GM18873 (cell line): ENCODE measurements around the gene GALNT10.

Source experiments
- ATAC-seq: cut with Tn5 transposase; IDR thresholded peaks from one replicate; pipeline ENCODE4 v1.9.1; 2021; ENCODE audit warnings: mild to moderate bottlenecking, moderate library complexity, moderate number of reproducible peaks; ENCODE audit not compliant: unreplicated experiment, low FRiP score

GALNT10 gene

DNA sequence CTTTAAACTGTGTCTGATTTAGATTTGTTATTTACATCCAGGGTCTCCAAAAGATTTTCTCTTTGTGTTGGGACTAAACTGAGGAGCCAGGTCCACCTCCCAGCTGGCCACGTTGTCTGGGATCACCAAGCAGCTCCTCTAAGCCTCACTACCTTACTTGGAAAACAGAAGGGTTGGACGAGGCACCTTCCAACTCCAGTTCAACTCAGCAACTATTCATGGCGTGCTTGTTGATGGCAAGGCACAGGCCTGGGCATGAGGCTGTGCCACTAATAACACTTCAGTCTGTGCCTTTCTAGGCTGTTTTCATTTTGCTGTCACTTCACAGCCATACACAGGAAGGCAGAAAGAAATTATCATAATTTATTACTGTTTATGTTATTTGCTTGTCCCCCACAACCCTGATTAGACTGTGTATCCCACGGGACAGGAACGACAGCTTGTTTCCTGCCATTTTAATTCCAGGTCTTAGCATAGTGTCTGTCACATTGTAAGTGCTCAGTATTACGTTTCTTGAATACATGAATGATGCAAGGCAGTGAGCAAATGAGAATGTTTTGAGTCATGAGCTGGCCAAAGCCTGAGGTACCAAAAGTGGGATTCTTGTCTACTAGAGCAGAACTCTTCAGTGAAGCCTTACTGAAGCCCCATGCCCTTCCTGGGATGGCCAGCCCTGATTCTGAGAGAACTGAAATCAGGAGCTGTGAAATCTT is 125.8 kb downstream of the GALNT10 start:
- no peak for ATAC-seq

GRCh38 chr5:154317916-154318315 is 127.4 kb downstream of the GALNT10 start:
- ATAC-seq = no peak

DNA sequence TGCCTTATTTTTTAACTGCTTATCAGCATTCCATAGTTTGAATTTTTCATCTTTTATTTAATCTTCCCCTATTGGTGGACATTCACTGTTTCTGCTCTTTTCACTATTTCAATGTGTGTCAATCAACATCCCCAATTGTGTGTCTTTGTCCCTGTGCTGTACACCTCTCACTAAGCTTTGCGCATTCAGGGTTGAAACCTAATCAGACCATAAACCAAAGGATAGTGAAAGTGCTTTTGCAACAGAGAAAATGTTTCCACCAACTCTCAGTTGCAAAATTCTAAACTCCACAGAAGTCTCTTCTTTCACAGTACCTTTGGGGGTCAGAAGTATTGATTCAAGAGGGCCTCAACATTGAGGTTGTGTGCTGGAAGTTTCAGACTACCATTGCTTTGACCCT is 128.2 kb downstream of the GALNT10 start:
- no peak for ATAC-seq

GRCh38 chr5:154319736-154320135 is 129.2 kb downstream of the GALNT10 start:
- ATAC-seq = no peak

DNA sequence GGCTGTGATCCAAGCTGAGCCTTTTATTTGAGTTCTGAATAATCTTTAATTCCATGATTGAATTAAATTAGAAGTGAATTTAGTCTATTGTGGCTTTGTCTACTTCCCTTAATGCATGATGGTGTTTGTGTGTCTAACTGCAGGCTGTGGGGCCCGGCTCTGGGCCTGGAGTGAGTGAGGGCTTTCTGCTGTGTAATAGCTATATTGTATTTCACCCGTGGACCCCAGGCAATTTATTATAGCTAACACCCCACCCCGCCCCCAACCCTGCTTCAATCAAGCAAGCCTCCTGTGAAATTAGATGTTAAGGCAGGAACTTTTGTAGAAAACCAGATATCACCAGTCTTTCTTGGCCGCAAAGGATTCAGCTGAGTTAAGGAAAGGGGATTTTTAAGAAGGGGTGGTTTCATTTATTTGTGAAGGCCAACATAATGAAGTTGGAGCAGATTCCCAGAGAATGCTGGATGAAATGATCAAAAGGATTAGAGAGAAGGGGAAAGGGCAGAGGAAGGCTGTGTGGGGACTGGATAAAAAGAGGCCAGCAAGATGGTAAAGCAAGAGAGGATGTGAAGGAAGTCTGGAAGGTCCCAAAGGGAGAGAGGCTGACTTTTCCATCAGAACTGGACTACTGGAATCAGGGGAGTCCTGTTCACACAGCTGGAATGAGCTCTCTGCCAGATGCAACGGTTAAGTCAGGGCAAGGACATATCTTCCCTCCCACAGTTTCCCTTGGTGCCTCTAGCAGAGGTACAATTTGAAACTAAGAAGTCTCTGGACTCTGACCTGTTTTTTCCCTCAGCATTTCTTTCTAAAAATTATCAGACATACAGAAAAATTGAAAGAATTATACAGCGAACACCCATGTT is 129.9 kb downstream of the GALNT10 start:
- ATAC-seq = no peak

DNA sequence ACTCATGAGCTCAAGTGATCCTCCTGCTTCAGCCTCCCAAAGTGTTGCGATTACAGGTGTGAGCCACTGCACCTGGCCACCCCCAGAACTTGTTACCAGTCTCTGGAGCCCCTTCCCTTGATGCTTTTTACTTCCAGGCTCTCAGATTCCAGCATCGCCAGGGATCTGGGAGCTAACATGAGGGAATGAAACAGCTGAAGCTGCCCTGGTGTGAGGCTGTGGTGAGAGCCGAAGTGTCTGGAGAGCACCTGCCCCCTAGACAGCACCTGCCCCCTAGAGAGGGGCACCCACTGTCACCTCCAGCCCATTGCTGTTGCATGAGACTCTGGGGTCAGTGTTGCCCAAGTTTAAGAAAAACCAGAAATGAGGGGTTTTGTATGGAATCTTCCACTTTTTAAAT is 131.0 kb downstream of the GALNT10 start:
- no peak for ATAC-seq

- no peak for ATAC-seq
Observed at GRCh38 chr5:154324033-154324432, 133.5 kb downstream of the GALNT10 start.

GRCh38 chr5:154325566-154325965 is 135.0 kb downstream of the GALNT10 start:
- ATAC-seq = no peak

- no peak for ATAC-seq
Observed at GRCh38 chr5:154329062-154329461, 138.5 kb downstream of the GALNT10 start.

DNA sequence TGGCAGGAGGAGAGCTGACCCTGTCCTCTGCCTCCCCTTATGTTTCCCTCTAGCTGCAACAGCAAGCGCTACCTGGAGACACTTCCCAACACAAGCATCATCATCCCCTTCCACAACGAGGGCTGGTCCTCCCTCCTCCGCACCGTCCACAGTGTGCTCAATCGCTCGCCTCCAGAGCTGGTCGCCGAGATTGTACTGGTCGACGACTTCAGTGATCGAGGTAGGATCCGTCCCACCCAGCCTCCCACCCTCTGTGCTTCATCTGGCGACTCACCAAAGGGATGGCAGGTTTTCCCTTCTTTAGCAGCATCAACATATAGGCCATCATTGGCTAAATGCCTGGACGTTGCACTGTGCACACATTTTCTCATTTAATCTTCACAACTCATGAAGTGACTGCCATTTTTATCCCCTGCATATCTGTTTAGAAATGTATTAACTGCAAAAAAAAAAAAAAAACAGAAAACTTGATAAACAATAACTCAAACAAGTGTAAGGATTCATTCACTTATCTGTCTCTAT is 139.0 kb downstream of the GALNT10 start:
- no peak for ATAC-seq

- no peak for ATAC-seq
Observed at GRCh38 chr5:154330097-154330667, 139.6 kb downstream of the GALNT10 start.

DNA sequence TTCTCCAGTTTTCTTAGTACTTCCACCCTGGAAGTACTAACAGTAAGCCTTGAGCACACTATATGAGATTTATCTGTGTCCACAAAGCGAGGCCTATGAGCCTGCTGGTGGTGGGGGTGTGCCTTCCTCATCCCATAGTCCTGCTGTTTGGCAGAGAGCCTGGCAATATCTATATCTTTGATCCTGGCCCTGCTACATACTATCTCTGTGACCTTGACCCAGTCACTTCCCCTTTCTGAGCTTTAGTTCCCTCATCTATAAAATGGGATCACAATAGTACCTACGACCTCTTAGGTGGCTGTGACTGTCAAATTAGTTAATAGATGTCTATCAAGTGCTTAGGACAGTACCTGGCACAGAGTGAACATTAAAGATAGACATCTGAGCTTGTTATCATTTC is 140.7 kb downstream of the GALNT10 start:
- no peak for ATAC-seq

GRCh38 chr5:154331924-154332323 is 141.4 kb downstream of the GALNT10 start:
- no peak for ATAC-seq

- no peak for ATAC-seq
Observed at GRCh38 chr5:154332451-154332850, 141.9 kb downstream of the GALNT10 start.

- ATAC-seq = no peak
Observed at GRCh38 chr5:154333016-154333415, 142.5 kb downstream of the GALNT10 start.

GRCh38 chr5:154334406-154335064 is 144.0 kb downstream of the GALNT10 start:
- ATAC-seq = no peak

DNA sequence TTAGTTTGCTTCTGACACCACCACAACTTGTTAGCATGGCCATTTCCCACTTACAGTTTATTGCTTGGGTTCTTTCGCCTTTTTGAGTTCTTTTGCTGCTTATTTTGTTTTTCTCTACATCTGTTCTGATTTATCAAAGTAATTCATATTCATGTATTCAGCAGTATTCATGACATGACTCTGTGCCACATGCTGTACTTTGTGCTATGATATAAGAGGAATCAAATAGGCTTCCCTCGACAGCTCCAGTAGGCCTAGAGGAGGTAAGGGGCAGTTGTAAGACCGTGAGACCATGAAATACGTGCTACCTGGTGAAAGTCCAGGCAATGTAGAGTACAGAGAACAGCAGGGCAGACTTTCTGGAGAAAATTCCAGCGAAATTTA is 144.5 kb downstream of the GALNT10 start:
- no peak for ATAC-seq

GRCh38 chr5:154341620-154342019 is 151.1 kb downstream of the GALNT10 start:
- ATAC-seq = no peak

DNA sequence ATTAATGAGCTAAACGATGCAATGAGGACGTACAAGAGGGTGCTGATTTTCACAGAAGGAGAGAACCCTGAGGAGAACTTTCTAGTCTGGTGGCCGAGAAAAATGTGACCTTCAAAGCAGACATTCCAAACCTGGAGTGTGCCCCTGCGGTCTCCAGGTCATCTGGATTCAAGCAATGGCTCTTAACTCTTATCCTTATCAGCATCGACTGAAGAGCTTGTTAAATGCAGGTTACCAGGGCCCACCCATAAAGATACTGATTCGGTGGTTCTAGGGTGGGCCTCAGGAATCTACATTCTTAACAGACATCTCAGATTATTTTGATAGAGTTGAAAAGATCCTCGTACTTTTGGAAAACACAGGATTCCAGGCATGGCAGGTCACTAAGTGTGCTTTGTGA is 151.7 kb downstream of the GALNT10 start:
- no peak for ATAC-seq

- no peak for ATAC-seq
Observed at GRCh38 chr5:154342963-154343362, 152.4 kb downstream of the GALNT10 start.

DNA sequence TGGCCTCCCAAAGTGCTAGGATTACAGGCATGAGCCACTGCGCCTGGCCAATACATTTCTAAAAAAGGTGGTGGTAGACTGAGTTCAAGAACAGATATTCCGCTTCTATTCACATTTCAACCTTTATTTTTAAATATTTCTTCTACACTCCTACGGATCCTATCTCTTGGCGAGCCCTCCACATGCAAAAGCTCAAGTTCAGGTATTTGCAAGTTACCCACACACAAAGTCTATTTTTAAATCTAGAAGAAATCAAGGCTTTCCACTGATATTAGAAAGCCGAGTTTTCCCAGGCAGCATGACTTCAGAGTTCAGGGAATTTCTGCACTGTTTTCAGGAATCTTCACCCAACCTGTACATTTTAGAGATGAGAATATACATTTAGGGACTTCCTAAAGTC is 153.9 kb downstream of the GALNT10 start:
- ATAC-seq = no peak
